Astrocyte (in vitro differentiated cells and primary cell): ENCODE data around the gene KRTAP2-2. TPM values are rescaled to one million over a fixed set of nuclear protein-coding genes. Genes with fewer than 3 reads are reported as not detected.
"Not testable (repeated sequence)": the region's sequence is repeated elsewhere in the genome, so short reads cannot be mapped to it uniquely, and the experiment has no call there.

Source experiments
- DNase-seq: peaks from one replicate; pipeline ENCODE4 v3.0.0-alpha.2; 2010; ENCODE audit warnings: low read depth
- FAIRE-seq: peaks from 2 replicates; lab custom pipeline; 2011; peaks lifted over from hg19 to GRCh38; lab: Jason Lieb, UNC
- H2AFZ ChIP-seq: 2 replicates; pipeline ENCODE4 v1.6.0; 2012; ENCODE audit warnings: low read depth, low read length, inconsistent platforms
- H3K27ac ChIP-seq: 2 replicates; pipeline ENCODE4 v1.5.1; 2011; ENCODE audit warnings: low read depth, low read length, inconsistent platforms
- H3K27me3 ChIP-seq: 2 replicates; pipeline ENCODE4 v1.6.0; 2011; ENCODE audit warnings: low read length, inconsistent platforms; ENCODE audit not compliant: insufficient read depth
- H3K36me3 ChIP-seq: 2 replicates; pipeline ENCODE4 v1.5.1; 2011; ENCODE audit warnings: low read length, inconsistent platforms; ENCODE audit not compliant: insufficient read depth
- H3K4me1 ChIP-seq: 2 replicates; pipeline ENCODE4 v1.5.1; 2011; ENCODE audit warnings: low read length, inconsistent platforms; ENCODE audit not compliant: insufficient read depth
- H3K4me2 ChIP-seq: 2 replicates; pipeline ENCODE4 v1.6.0; 2012; ENCODE audit warnings: low read length, inconsistent platforms
- H3K4me3 ChIP-seq: 2 replicates; pipeline ENCODE4 v1.5.1; 2011; ENCODE audit warnings: low read depth, mild to moderate bottlenecking, low read length, inconsistent platforms; ENCODE audit not compliant: insufficient read depth
- H3K79me2 ChIP-seq: 2 replicates; pipeline ENCODE4 v1.6.0; 2012; ENCODE audit warnings: mild to moderate bottlenecking, low read length, inconsistent platforms; ENCODE audit not compliant: insufficient read depth
- H3K9ac ChIP-seq: 2 replicates; pipeline ENCODE4 v1.6.0; 2012; ENCODE audit warnings: mild to moderate bottlenecking, low read length, inconsistent platforms
- H3K9me3 ChIP-seq: 2 replicates; pipeline ENCODE4 v1.5.1; 2012; ENCODE audit warnings: low read depth, mild to moderate bottlenecking, low read length, inconsistent platforms; ENCODE audit not compliant: insufficient read depth
- H4K20me1 ChIP-seq: 2 replicates; pipeline ENCODE4 v1.6.0; 2012; ENCODE audit warnings: low read length, inconsistent platforms; ENCODE audit not compliant: insufficient read depth
- H3K27ac Mint-ChIP-seq: one replicate; pipeline ENCODE4 v1.8.0; 2021; ENCODE audit warnings: mild to moderate bottlenecking, mixed read lengths; ENCODE audit not compliant: unreplicated experiment
- H3K27me3 Mint-ChIP-seq: one replicate; pipeline ENCODE4 v1.8.0; 2021; ENCODE audit warnings: low read depth, mixed read lengths; ENCODE audit not compliant: unreplicated experiment
- H3K36me3 Mint-ChIP-seq: one replicate; pipeline ENCODE4 v1.8.0; 2021; ENCODE audit warnings: low read depth, mixed read lengths; ENCODE audit not compliant: unreplicated experiment
- H3K4me1 Mint-ChIP-seq: one replicate; pipeline ENCODE4 v1.8.0; 2021; ENCODE audit warnings: low read depth, mixed read lengths; ENCODE audit not compliant: unreplicated experiment
- H3K4me3 Mint-ChIP-seq: one replicate; pipeline ENCODE4 v1.8.0; 2021; ENCODE audit warnings: mild to moderate bottlenecking, moderate library complexity, mixed read lengths; ENCODE audit not compliant: unreplicated experiment
- H3K9me3 Mint-ChIP-seq: one replicate; pipeline ENCODE4 v1.8.0; 2021; ENCODE audit warnings: mild to moderate bottlenecking, mixed read lengths; ENCODE audit not compliant: unreplicated experiment
- CTCF ChIP-seq: IDR thresholded peaks from 2 replicates; pipeline ENCODE4 v1.5.1; 2011; ENCODE audit warnings: low read depth, mild to moderate bottlenecking, inconsistent platforms, low read length, moderate library complexity; ENCODE audit not compliant: insufficient read depth
- EZH2 ChIP-seq: IDR thresholded peaks from 2 replicates; pipeline ENCODE4 v1.6.1; 2012; ENCODE audit warnings: mild to moderate bottlenecking, low read length, inconsistent platforms; ENCODE audit not compliant: insufficient read depth
- total RNA-seq: library from RNA; stranded (reverse); gene quantifications from 2 replicates; pipeline ENCODE4 v1.2.1, GENCODE V29; 2021

KRTAP2-2 gene
- total RNA-seq, 1 donor from 2014 or later = not detected

DNA sequence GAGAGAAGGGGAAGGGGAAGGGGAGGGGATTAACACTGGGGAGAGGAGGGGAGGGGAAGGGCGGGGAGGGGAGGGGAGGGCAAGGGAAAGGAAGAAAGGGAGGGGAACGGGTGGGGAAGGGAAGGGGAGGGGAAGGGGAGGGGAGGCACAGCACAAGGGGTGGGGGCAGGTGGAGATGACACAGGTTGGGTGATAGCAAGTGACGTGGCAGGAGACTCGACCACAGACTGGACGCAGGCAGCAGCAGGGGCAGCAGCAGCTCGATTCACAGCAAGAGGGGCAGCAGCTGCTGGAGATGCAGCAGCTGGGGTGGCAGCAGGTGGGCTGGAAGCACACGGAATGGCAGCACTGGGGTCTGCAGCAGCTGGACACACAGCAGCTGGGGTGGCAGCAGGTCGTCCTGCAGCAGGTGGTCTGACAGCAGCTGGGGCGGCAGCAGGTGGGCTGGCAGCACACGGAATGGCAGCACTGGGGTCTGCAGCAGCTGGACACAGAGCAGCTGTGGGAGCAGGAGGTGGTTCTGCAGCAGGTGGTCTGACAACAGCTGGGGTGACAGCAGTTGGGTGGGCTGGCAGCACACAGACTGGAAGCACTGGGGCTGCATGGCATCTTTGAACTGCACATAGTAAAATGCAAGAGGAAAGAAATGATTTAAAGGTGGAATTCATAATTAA, 46.7 kb upstream of the KRTAP2-2 start, which contains the start of gene KRTAP4-16:
KRTAP4-16 (minus strand) TSS at position 624 of the 674 bp plus-strand sequence; CDS start at position 624, 0 bp downstream.
- Histone ChIP-seq H3K4me2 (peak within 1 kb of the TSS; percentile 30), H3K9ac (no peak within 1 kb of the TSS), H3K79me2 (no peaks in the 10 kb centered on the region), H3K27ac (peak within 1 kb of the TSS; percentile 17), H3K36me3 (no peaks in the 10 kb centered on the region), H4K20me1 (no peaks in the 10 kb centered on the region), H3K4me1 (peaks cover 8% of the 10 kb centered on the region), H3K9me3 (no peaks in the 10 kb centered on the region), H2AFZ (no peak within 1 kb of the TSS), H3K4me3 (no peak within 1 kb of the TSS), H3K27me3 (no peaks in the 10 kb centered on the region)
- peak within 1 kb of the TSS; percentile 18 for H3K27ac Mint-ChIP-seq
- no peaks in the 10 kb centered on the region for H3K27me3 Mint-ChIP-seq
- DNase-seq (no peak), FAIRE-seq (no peak)
- H3K36me3 Mint-ChIP-seq = no peaks in the 10 kb centered on the region
- H3K4me1 Mint-ChIP-seq = peaks cover 40% of the 10 kb centered on the region
- TF ChIP-seq EZH2 = no peak
- TF ChIP-seq CTCF = no peak
- no peak within 1 kb of the TSS for H3K4me3 Mint-ChIP-seq
- H3K9me3 Mint-ChIP-seq = no peaks in the 10 kb centered on the region

GRCh38 chr17:41099682-41100480, 44.9 kb upstream of the KRTAP2-2 start:
- not testable (repeated sequence) for H2AFZ ChIP-seq, H3K36me3 Mint-ChIP-seq, H3K4me2 ChIP-seq, H3K27me3 Mint-ChIP-seq, H3K27me3 ChIP-seq, H3K9me3 ChIP-seq, H3K9me3 Mint-ChIP-seq, H3K4me1 ChIP-seq, H3K79me2 ChIP-seq, H4K20me1 ChIP-seq, H3K4me3 Mint-ChIP-seq, H3K36me3 ChIP-seq, H3K9ac ChIP-seq, H3K4me3 ChIP-seq
- FAIRE-seq (peak; percentile 80), DNase-seq (peak; percentile 40)
- peaks cover 30% of the 10 kb centered on the region for H3K4me1 Mint-ChIP-seq
- H3K27ac ChIP-seq = peak overlapping the region; percentile 25
- peak overlapping the region; percentile 59 for H3K27ac Mint-ChIP-seq

GRCh38 chr17:41098481-41098880, 43.5 kb upstream of the KRTAP2-2 start:
- Histone ChIP-seq H3K4me1 (peaks cover 3% of the 10 kb centered on the region), H3K27me3 (no peaks in the 10 kb centered on the region), H3K4me3 (no peak overlapping the region), H3K9ac (no peak overlapping the region), H3K27ac (no peak overlapping the region), H4K20me1 (no peaks in the 10 kb centered on the region), H3K79me2 (no peaks in the 10 kb centered on the region), H2AFZ (no peak overlapping the region), H3K9me3 (no peaks in the 10 kb centered on the region), H3K4me2 (peak overlapping the region; percentile 41), H3K36me3 (no peaks in the 10 kb centered on the region)
- TF ChIP-seq EZH2 (no peak), CTCF (no peak)
- Mint-ChIP-seq H3K27ac (peak overlapping the region; percentile 48), H3K4me1 (peaks cover 22% of the 10 kb centered on the region), H3K9me3 (peaks cover 2% of the 10 kb centered on the region), H3K27me3 (no peaks in the 10 kb centered on the region), H3K4me3 (no peak overlapping the region), H3K36me3 (no peaks in the 10 kb centered on the region)
- DNase-seq (peak; percentile 29), FAIRE-seq (peak; percentile 59)
